Measurements from ENCODE around the gene AAMDC.
"Not testable (repeated sequence)": the region's sequence is repeated elsewhere in the genome, so short reads cannot be mapped to it uniquely, and the experiment has no call there.

Gene AAMDC

GRCh38 chr11:77851503-77851902, 30.6 kb downstream of the AAMDC start:
- Mint-ChIP-seq H3K36me3 (ENCODE audit: low read depth) (peaks cover 54% of the 10 kb centered on the region), H3K4me1 (ENCODE audit: low read depth) (no peaks in the 10 kb centered on the region), H3K27me3 (no peaks in the 10 kb centered on the region), H3K27ac (no peak overlapping the region), H3K9me3 (peaks cover 11% of the 10 kb centered on the region), H3K4me3 (no peak overlapping the region)
- no peak for DNase-seq

GRCh38 chr11:77854838-77855237, 33.9 kb downstream of the AAMDC start:
- Mint-ChIP-seq H3K4me1 (ENCODE audit: low read depth) (no peaks in the 10 kb centered on the region), H3K9me3 (peaks cover 11% of the 10 kb centered on the region), H3K36me3 (ENCODE audit: low read depth) (peaks cover 49% of the 10 kb centered on the region), H3K27ac (no peak overlapping the region), H3K27me3 (no peaks in the 10 kb centered on the region), H3K4me3 (no peak overlapping the region)
- DNase-seq, result no peak

GRCh38 chr11:77857906-77858457, 37.0 kb downstream of the AAMDC start:
- H3K4me1 Mint-ChIP-seq (ENCODE audit: low read depth); DNase-seq; H3K4me3 Mint-ChIP-seq; H3K27me3 Mint-ChIP-seq; H3K27ac Mint-ChIP-seq: not testable (repeated sequence)
- Mint-ChIP-seq H3K9me3 (peaks cover 11% of the 10 kb centered on the region), H3K36me3 (ENCODE audit: low read depth) (peaks cover 38% of the 10 kb centered on the region)

DNA sequence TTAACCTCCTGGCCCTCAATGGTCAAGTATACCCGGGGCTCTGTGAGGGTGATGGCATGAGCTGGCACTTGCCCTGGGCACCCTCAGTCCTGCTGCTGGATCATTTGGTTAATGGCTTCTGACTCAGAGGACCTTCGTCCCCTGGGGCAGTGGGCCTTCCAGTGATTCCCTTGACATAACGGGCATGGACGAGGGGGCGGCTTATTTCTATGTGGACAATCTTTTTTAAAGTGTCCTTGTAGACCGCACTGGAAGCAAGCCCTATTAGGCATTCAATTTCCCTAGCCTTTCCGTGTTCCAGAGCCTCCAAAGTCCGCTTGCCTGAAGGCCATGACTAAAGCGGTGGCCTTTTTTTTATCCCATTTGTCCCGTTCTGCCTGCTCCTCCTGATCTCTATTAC, 40.5 kb downstream of the AAMDC start:
- not testable (repeated sequence) for H3K27ac Mint-ChIP-seq; H3K4me1 Mint-ChIP-seq (ENCODE audit: low read depth); H3K27me3 Mint-ChIP-seq; H3K9me3 Mint-ChIP-seq; H3K4me3 Mint-ChIP-seq; H3K36me3 Mint-ChIP-seq (ENCODE audit: low read depth); DNase-seq

- Mint-ChIP-seq H3K9me3 (no peaks in the 10 kb centered on the region), H3K27ac (no peak overlapping the region), H3K36me3 (ENCODE audit: low read depth) (peaks cover 20% of the 10 kb centered on the region), H3K4me1 (ENCODE audit: low read depth) (no peaks in the 10 kb centered on the region), H3K27me3 (no peaks in the 10 kb centered on the region), H3K4me3 (no peak overlapping the region)
- no peak for DNase-seq
Measured at GRCh38 chr11:77865805-77866204, 44.9 kb downstream of the AAMDC start.

- Mint-ChIP-seq H3K4me3 (no peak overlapping the region), H3K4me1 (ENCODE audit: low read depth) (no peaks in the 10 kb centered on the region), H3K27ac (no peak overlapping the region), H3K27me3 (no peaks in the 10 kb centered on the region), H3K9me3 (no peaks in the 10 kb centered on the region), H3K36me3 (ENCODE audit: low read depth) (peaks cover 22% of the 10 kb centered on the region)
- no peak for DNase-seq
Measured at GRCh38 chr11:77866336-77866735, 45.4 kb downstream of the AAMDC start.

GRCh38 chr11:77868744-77869143, 47.8 kb downstream of the AAMDC start:
- Mint-ChIP-seq H3K36me3 (ENCODE audit: low read depth) (peaks cover 40% of the 10 kb centered on the region), H3K4me3 (no peak overlapping the region), H3K27ac (no peak overlapping the region), H3K4me1 (ENCODE audit: low read depth) (no peaks in the 10 kb centered on the region), H3K9me3 (no peaks in the 10 kb centered on the region), H3K27me3 (no peaks in the 10 kb centered on the region)
- DNase-seq, result no peak

- Mint-ChIP-seq H3K9me3 (no peaks in the 10 kb centered on the region), H3K4me3 (no peak overlapping the region), H3K4me1 (ENCODE audit: low read depth) (no peaks in the 10 kb centered on the region), H3K27ac (no peak overlapping the region), H3K36me3 (ENCODE audit: low read depth) (peaks cover 67% of the 10 kb centered on the region), H3K27me3 (no peaks in the 10 kb centered on the region)
- no peak for DNase-seq
Measured at GRCh38 chr11:77871855-77872254, 50.9 kb downstream of the AAMDC start.

DNA sequence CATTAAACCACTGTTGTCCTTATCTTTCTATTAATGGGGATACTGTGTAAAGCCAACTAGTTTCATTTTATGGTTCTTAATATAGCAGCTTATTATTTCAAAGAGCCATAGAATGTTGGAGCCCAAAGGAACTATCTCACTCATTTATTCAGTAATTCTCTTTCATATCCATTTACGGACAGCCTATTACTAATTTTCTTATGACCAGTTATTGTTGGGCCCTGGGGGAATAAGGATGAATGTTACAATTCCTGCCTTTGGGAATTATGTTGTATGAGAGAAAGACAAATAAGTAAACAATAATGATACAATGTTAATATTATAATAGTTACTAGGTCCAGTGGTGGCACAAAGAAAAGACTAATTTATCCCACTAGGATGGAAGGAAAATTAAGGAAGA, 52.4 kb downstream of the AAMDC start:
- peaks cover 77% of the 10 kb centered on the region for H3K36me3 Mint-ChIP-seq (ENCODE audit: low read depth)
- H3K27ac Mint-ChIP-seq, result no peak overlapping the region
- H3K27me3 Mint-ChIP-seq, result no peaks in the 10 kb centered on the region
- H3K9me3 Mint-ChIP-seq, result no peaks in the 10 kb centered on the region
- no peak for DNase-seq
- H3K4me3 Mint-ChIP-seq, result no peak overlapping the region
- no peaks in the 10 kb centered on the region for H3K4me1 Mint-ChIP-seq (ENCODE audit: low read depth)

- no peaks in the 10 kb centered on the region for H3K4me1 Mint-ChIP-seq (ENCODE audit: low read depth)
- H3K9me3 Mint-ChIP-seq, result no peaks in the 10 kb centered on the region
- no peaks in the 10 kb centered on the region for H3K27me3 Mint-ChIP-seq
- H3K36me3 Mint-ChIP-seq (ENCODE audit: low read depth), result peaks cover 81% of the 10 kb centered on the region
- DNase-seq, result no peak
- no peak overlapping the region for H3K4me3 Mint-ChIP-seq
- no peak overlapping the region for H3K27ac Mint-ChIP-seq
Measured at GRCh38 chr11:77874206-77874605, 53.3 kb downstream of the AAMDC start.

- Mint-ChIP-seq H3K27ac (peak overlapping the region; percentile 2), H3K27me3 (no peaks in the 10 kb centered on the region), H3K36me3 (ENCODE audit: low read depth) (peaks cover 89% of the 10 kb centered on the region), H3K4me3 (no peak overlapping the region), H3K4me1 (ENCODE audit: low read depth) (no peaks in the 10 kb centered on the region), H3K9me3 (no peaks in the 10 kb centered on the region)
- DNase-seq, result no peak
Measured at GRCh38 chr11:77876045-77876444, 55.1 kb downstream of the AAMDC start.

GRCh38 chr11:77878247-77878646, 57.3 kb downstream of the AAMDC start:
- H3K4me3 Mint-ChIP-seq; H3K27me3 Mint-ChIP-seq; DNase-seq; H3K27ac Mint-ChIP-seq; H3K9me3 Mint-ChIP-seq; H3K4me1 Mint-ChIP-seq (ENCODE audit: low read depth): not testable (repeated sequence)
- peaks cover 89% of the 10 kb centered on the region for H3K36me3 Mint-ChIP-seq (ENCODE audit: low read depth)

- Mint-ChIP-seq H3K36me3 (ENCODE audit: low read depth) (peaks cover 91% of the 10 kb centered on the region), H3K4me3 (no peak overlapping the region), H3K4me1 (ENCODE audit: low read depth) (no peaks in the 10 kb centered on the region), H3K27ac (no peak overlapping the region), H3K9me3 (no peaks in the 10 kb centered on the region), H3K27me3 (no peaks in the 10 kb centered on the region)
- no peak for DNase-seq
Measured at GRCh38 chr11:77879218-77879617, 58.3 kb downstream of the AAMDC start.

DNA sequence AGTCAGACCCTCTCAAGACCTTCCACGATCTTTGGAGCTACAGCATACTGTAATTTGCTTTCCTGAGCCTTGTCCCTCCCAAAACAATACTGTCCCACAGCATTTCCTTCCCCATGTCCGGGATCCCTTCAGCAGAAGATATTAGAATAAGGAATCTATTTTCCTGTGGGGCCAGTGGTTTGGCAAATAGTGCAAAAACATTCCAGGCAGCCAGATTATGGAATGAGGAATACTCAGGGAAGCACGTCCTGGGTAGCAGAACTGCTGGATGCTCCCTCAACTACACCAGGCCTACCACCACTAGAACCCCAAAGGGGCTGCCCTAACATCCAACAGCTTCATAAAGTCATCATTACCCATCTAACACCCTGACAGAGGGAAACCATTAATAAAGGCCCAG, 61.5 kb downstream of the AAMDC start:
- Mint-ChIP-seq H3K9me3 (no peaks in the 10 kb centered on the region), H3K36me3 (ENCODE audit: low read depth) (peaks cover 87% of the 10 kb centered on the region), H3K27ac (no peak overlapping the region), H3K4me3 (no peak overlapping the region), H3K27me3 (no peaks in the 10 kb centered on the region), H3K4me1 (ENCODE audit: low read depth) (no peaks in the 10 kb centered on the region)
- no peak for DNase-seq

- peaks cover 85% of the 10 kb centered on the region for H3K36me3 Mint-ChIP-seq (ENCODE audit: low read depth)
- H3K9me3 Mint-ChIP-seq, result no peaks in the 10 kb centered on the region
- DNase-seq, result no peak
- H3K27me3 Mint-ChIP-seq, result no peaks in the 10 kb centered on the region
- H3K27ac Mint-ChIP-seq, result peak overlapping the region; percentile 26
- no peak overlapping the region for H3K4me3 Mint-ChIP-seq
- no peaks in the 10 kb centered on the region for H3K4me1 Mint-ChIP-seq (ENCODE audit: low read depth)
Measured at GRCh38 chr11:77883775-77884174, 62.8 kb downstream of the AAMDC start.

DNA sequence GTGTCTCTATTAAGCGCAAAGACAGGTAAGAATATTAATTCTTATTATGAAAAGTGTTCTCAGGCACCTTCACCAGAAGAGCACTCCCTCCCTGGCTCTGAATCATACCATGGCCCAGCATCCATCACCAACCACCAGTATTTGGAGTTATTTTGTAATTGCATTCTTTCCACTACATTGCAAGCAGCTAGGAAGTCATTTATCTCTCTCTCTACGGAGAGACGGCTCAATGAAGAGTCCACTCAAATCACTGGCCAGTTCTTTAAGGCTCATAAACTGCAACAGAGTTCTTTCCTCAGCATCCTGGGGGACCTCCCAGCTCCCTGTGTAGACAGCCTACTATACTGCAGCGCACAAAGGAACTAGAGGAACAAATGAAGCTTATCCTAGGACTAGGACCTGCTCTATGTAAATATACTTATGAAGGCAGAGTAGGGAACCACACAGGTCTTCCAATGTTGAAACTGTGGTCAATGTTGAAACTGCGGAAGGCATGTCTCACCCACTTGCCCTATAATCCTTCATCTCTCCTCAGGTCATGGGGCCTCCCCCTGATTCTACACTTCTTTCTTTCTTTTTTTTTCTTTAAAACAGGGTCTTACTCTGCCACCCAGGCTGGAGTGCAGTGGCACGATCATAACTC, 63.4 kb downstream of the AAMDC start:
- Mint-ChIP-seq H3K9me3 (no peaks in the 10 kb centered on the region), H3K27ac (no peak overlapping the region), H3K4me1 (ENCODE audit: low read depth) (no peaks in the 10 kb centered on the region), H3K4me3 (no peak overlapping the region), H3K36me3 (ENCODE audit: low read depth) (peaks cover 85% of the 10 kb centered on the region), H3K27me3 (no peaks in the 10 kb centered on the region)
- DNase-seq, result no peak
